ENCODE results near the gene ASAP3. TPM values are rescaled to one million over a fixed set of nuclear protein-coding genes. Genes with fewer than 3 reads are reported as not detected.
A peak's percentile ranks its signal among the peaks of the same experiment; 100 is the strongest.

Gene ASAP3
- total RNA-seq, 1 donor from 2014 or later: 33.5 TPM

DNA sequence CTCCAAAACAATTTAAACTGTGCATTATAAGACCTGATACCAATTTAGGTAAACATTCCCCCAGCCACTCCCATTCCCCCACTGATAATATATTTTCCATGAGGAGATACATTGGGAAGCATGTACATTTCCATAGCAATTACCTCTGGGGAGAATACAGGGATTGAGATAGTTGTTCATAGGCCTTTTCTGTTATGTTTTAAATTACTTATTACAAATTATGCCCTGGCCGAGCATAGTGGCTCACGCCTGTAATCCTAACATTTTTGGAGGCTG lies 4.4 kb downstream of the ASAP3 start:
- Histone ChIP-seq H2AFZ (ENCODE audit: low read depth, low read length) (no peak overlapping the region), H3K4me3 (ENCODE audit: insufficient read depth, low read depth, low read length) (no peak overlapping the region), H3K4me2 (ENCODE audit: low read length) (no peak overlapping the region), H3K27ac (ENCODE audit: low read depth, low read length) (no peak overlapping the region), H3K9me3 (ENCODE audit: insufficient read depth, low read depth, low read length) (no peaks in the 10 kb centered on the region), H3K9ac (ENCODE audit: low read length) (no peak overlapping the region), H3K36me3 (ENCODE audit: insufficient read depth, low read length) (no peaks in the 10 kb centered on the region), H3K27me3 (ENCODE audit: insufficient read depth, low read length) (no peaks in the 10 kb centered on the region), H3K79me2 (ENCODE audit: insufficient read depth, low read length) (peaks cover 10% of the 10 kb centered on the region), H4K20me1 (ENCODE audit: insufficient read depth, low read length) (peaks cover 49% of the 10 kb centered on the region), H3K4me1 (ENCODE audit: insufficient read depth, low read length) (peaks cover 20% of the 10 kb centered on the region)
- Mint-ChIP-seq H3K36me3 (ENCODE audit: low read depth, unreplicated experiment) (peaks cover 9% of the 10 kb centered on the region), H3K4me3 (ENCODE audit: unreplicated experiment) (no peak overlapping the region), H3K4me1 (ENCODE audit: low read depth, unreplicated experiment) (peaks cover 25% of the 10 kb centered on the region), H3K9me3 (ENCODE audit: unreplicated experiment) (no peaks in the 10 kb centered on the region), H3K27me3 (ENCODE audit: low read depth, unreplicated experiment) (no peaks in the 10 kb centered on the region), H3K27ac (ENCODE audit: unreplicated experiment) (no peak overlapping the region)
- TF ChIP-seq, protein P1, sequence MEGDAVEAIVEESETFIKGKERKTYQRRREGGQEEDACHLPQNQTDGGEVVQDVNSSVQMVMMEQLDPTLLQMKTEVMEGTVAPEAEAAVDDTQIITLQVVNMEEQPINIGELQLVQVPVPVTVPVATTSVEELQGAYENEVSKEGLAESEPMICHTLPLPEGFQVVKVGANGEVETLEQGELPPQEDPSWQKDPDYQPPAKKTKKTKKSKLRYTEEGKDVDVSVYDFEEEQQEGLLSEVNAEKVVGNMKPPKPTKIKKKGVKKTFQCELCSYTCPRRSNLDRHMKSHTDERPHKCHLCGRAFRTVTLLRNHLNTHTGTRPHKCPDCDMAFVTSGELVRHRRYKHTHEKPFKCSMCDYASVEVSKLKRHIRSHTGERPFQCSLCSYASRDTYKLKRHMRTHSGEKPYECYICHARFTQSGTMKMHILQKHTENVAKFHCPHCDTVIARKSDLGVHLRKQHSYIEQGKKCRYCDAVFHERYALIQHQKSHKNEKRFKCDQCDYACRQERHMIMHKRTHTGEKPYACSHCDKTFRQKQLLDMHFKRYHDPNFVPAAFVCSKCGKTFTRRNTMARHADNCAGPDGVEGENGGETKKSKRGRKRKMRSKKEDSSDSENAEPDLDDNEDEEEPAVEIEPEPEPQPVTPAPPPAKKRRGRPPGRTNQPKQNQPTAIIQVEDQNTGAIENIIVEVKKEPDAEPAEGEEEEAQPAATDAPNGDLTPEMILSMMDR (IDR thresholded peaks at IDR 0.05; ENCODE audit: insufficient read depth, low read depth, low read length): no peak
- no peak for TF ChIP-seq EZH2 (IDR thresholded peaks at IDR 0.05; ENCODE audit: insufficient read depth, low read length)
- DNase-seq (ENCODE audit: low read depth): no peak
- FAIRE-seq: no peak

DNA sequence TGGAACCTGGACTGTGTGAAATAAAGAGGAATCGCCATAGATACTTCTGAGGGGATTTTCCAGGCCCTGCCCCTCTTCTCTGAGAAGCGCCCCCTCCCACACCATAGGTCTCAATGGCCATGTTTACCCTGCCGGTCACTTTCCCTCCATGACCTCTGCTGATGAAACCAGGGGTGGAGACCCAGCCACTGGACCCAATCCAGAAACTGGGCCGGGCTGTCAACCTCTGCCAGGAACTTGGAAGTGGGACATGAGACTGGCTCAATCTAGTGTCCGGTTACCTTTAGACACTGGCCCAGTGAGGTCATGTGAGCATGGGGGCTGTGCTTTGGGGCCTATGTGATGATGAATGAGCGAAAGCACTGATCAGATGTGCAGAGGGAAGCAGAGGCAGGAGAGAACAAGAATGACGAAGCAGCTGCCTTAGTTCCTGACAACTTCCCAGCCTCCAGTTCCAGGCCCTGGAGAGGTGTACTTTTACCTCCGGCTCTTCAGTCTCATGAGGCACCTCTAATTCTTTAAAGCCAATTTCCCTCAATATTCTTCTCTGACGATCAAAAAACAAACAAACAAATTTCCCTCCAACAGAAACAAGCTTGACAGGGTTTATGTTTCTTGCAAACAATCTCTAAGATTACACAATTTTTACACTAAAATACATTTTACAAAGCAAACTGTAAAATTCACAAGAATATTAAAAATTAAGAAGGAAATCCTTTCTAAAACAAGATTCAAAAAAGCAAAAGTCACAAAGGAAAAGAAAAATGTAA lies 4.9 kb downstream of the ASAP3 start:
- no peak overlapping the region for H3K4me2 ChIP-seq (ENCODE audit: low read length)
- H3K4me1 Mint-ChIP-seq (ENCODE audit: low read depth, unreplicated experiment): peaks cover 26% of the 10 kb centered on the region
- TF ChIP-seq EZH2 (IDR thresholded peaks at IDR 0.05; ENCODE audit: insufficient read depth, low read length): no peak
- TF ChIP-seq, protein P1 (IDR thresholded peaks at IDR 0.05; ENCODE audit: insufficient read depth, low read depth, low read length): no peak
- H4K20me1 ChIP-seq (ENCODE audit: insufficient read depth, low read length): peaks cover 49% of the 10 kb centered on the region
- no peaks in the 10 kb centered on the region for H3K27me3 ChIP-seq (ENCODE audit: insufficient read depth, low read length)
- H3K9me3 ChIP-seq (ENCODE audit: insufficient read depth, low read depth, low read length): no peaks in the 10 kb centered on the region
- no peaks in the 10 kb centered on the region for H3K36me3 ChIP-seq (ENCODE audit: insufficient read depth, low read length)
- H3K27me3 Mint-ChIP-seq (ENCODE audit: low read depth, unreplicated experiment): no peaks in the 10 kb centered on the region
- no peaks in the 10 kb centered on the region for H3K9me3 Mint-ChIP-seq (ENCODE audit: unreplicated experiment)
- H3K27ac ChIP-seq (ENCODE audit: low read depth, low read length): no peak overlapping the region
- no peak overlapping the region for H2AFZ ChIP-seq (ENCODE audit: low read depth, low read length)
- H3K4me3 ChIP-seq (ENCODE audit: insufficient read depth, low read depth, low read length): no peak overlapping the region
- DNase-seq (ENCODE audit: low read depth): peak; percentile 78
- H3K9ac ChIP-seq (ENCODE audit: low read length): no peak overlapping the region
- peak overlapping the region; percentile 82 for H3K27ac Mint-ChIP-seq (ENCODE audit: unreplicated experiment)
- H3K4me3 Mint-ChIP-seq (ENCODE audit: unreplicated experiment): no peak overlapping the region
- no peak for FAIRE-seq
- H3K4me1 ChIP-seq (ENCODE audit: insufficient read depth, low read length): peaks cover 20% of the 10 kb centered on the region
- H3K79me2 ChIP-seq (ENCODE audit: insufficient read depth, low read length): peaks cover 10% of the 10 kb centered on the region
- peaks cover 9% of the 10 kb centered on the region for H3K36me3 Mint-ChIP-seq (ENCODE audit: low read depth, unreplicated experiment)
